HG03442 (cell line): ENCODE data around the gene SH3PXD2A.
A peak's percentile ranks its signal among the peaks of the same experiment; 100 is the strongest.

Experiments used
- ATAC-seq: cut with Tn5 transposase; IDR thresholded peaks from one replicate; pipeline ENCODE4 v1.9.1; 2021; ENCODE audit warnings: mild to moderate bottlenecking, moderate library complexity; ENCODE audit not compliant: unreplicated experiment

SH3PXD2A gene

GRCh38 chr10:103595933-103596726, 259.2 kb downstream of the SH3PXD2A start:
- ATAC-seq: no peak

DNA sequence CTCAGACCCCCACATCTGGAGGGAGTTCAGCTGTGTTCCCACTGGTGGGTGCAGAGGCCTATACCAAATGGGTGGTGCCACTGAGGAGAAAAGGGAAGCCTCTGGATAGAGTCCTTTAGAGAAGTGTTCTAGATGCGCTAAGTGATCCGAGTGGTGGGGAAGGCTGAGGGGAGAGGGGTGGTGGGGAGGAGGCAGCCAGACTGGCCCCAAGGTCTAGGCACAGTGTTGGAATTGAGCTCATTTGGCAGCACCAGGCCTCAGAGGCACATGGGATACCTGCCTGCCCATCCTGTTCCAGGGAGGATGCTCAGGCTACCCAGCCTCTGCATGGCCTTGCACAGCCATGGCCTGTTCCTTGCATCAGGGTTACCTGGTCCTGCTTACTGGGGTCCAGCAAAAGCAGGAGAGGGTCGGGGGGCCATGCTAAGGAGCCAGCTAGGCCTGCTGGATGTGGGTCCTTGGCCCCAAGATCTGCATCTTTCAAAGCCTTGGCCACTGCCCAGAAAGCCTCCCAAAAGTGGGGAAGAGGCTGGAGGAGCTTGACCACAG, 262.3 kb downstream of the SH3PXD2A start:
- ATAC-seq: peak; percentile 9

- ATAC-seq: peak; percentile 64
These were observed 263.0 kb downstream of the SH3PXD2A start for GRCh38 chr10:103592186-103593021.

DNA sequence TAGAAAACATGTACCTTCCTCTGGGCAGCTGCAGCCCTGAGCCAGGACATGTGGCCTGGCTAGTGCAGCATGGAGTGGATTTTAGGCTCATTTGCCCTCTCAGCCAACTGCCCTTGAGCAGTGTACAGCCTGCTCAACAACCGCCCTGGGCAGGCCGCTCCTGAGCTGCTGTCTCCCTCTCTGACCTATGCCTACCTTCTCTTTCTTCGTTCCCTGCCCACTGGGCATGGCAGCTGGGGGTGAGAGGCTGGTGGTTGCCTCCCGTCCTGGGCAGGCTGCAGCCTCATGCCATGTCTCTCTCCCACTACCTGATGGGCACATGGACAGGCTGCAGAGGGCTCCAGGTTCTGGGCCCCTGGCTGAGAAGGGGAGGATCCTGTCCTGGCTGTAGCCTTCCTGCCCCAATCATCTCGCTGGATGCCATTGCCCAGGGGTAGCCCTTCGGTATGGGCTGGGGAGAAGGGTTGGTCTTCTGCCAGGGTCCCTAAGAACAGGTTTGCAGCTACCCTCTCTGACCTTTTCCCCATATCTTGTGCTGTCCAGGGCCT, 264.6 kb downstream of the SH3PXD2A start:
- ATAC-seq: no peak

GRCh38 chr10:103590060-103590459, 265.3 kb downstream of the SH3PXD2A start:
- ATAC-seq: no peak

DNA sequence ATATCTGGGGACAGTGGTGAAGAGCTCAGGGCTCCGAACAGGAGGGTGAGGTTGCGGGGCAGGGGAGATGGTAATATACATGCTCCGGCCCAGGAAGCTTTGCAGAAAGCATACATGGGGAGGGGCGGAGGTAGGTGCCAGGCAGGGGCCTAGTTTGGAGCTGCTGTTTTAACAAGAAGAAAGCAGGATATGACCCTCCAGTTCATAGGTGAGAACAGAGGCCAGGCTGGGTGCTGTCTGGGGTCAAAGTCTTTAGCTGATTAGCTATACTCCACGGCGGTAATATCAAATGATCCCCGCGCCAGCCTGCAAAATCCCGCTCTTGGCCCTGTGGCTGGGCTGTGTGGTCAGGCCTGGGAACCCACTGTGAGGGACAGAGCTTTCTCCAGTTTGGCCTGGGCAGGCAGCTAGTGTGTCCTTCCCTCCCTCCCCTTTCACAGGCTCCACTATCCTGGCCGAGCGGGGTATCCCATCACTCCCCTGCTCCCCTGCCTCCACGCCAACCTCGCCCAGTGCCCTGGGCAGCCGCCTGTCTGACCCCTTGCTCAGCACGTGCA, 266.2 kb downstream of the SH3PXD2A start:
- no peak for ATAC-seq

DNA sequence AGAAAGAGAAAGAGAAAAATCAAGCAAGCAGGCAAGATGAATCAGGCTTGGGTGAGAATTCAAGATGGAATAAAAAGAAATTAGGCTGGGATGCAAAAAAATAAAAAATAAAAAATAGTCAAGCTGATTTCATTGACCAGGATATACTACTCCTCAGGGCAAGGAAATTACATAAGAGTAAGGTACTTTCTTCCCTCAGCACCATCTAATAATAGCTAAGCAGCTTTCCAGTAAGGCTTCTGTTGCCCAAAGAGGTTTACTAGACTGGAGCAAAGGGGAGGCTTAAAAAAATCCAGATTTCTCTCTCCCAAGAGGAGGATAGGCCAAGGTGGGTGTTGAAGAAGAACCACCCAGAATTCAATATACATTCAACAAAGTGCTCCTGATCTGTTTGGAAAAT, 268.3 kb downstream of the SH3PXD2A start:
- ATAC-seq: no peak

- ATAC-seq: no peak
These were observed 270.4 kb downstream of the SH3PXD2A start for GRCh38 chr10:103585011-103585405.

GRCh38 chr10:103584216-103585010, 271.0 kb downstream of the SH3PXD2A start:
- no peak for ATAC-seq

- no peak for ATAC-seq
These were observed 271.5 kb downstream of the SH3PXD2A start for GRCh38 chr10:103583871-103584215.

DNA sequence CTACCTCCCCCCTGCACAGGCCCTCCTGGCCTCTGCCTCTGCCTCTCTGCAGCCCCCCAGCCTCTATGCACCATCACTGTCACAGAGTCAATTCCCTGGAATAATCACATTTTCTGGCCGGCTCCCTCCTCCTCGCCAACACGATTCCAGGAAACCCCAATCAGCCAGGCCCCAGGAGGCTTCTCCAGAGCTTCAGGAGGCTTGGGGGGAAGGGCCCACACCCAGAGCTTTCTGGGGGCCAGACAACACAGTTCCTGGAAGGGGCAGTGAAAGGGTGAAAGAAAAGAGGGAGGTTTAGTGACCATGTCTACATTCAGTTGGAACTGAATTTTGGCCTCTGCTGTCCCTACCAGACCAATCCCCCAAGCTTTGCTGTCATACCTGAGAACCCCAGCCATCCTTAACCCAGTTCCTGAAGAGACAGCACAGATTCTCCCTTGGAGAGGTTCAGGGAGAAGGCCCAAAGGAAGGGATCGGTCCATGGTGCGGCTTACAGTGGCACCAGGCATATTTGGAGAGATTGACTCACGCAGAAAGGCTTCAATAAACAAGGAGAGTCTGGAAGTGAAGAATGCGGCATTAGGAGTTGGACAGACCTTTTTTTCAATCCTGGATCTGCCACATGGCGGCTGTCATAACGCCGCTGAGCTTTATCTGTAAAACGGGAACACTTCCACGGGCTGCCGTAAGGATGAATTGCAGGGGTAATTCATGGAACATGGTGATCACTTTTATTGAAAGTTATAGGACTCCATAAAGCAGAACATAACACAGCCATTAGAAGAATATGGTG, 272.8 kb downstream of the SH3PXD2A start:
- ATAC-seq: no peak

GRCh38 chr10:103581499-103581898, 273.9 kb downstream of the SH3PXD2A start:
- no peak for ATAC-seq

DNA sequence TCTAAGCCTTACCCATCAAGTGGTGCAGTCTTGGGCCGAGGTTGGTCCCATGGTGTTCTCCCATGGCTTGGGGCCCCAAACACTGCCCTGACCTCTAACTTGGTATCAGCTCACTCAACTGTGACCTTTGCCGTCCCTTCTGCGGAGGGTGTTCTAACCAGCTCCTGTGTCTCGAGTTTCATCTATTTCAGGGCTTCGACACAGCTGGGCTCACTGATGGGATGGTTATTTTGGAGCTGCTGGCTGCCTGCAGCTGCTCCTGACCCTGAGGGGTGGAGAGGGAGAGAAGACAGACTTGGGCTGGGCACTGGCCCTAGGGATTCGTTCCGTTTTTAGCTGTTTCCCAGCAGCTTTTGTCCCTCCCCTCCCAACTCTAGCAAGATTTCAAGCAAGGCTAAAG, 274.9 kb downstream of the SH3PXD2A start:
- ATAC-seq: no peak

GRCh38 chr10:103580011-103580410, 275.4 kb downstream of the SH3PXD2A start:
- ATAC-seq: no peak

DNA sequence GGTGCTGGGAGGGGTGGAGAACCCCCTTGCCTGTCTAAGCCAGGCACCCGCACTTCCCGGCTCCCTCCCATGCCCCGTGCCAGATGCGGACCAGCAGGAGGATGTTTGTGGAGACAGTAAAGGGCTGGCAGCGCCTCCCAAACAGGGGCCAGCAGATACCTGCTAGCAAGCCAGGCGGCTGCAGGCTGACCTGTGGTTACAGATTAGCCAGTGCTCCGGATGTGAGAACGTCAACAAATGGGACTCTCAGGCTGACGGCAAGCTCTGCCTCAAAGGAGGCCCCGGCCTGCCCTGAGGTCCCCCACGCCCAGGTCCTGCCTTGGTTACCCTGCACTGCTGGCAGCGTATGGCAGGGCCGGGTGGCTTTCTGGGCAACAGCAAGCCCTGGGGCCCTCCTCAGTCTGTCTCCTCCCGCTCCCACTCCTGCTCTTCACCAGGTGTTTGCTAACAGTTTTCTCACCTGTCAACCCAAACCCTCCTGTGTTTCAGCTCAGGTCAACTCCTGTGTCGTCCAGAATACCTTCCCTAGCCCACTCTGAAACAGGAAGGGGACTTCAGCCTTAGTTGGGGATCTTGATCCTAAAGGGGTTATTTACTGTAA, 276.5 kb downstream of the SH3PXD2A start:
- no peak for ATAC-seq

DNA sequence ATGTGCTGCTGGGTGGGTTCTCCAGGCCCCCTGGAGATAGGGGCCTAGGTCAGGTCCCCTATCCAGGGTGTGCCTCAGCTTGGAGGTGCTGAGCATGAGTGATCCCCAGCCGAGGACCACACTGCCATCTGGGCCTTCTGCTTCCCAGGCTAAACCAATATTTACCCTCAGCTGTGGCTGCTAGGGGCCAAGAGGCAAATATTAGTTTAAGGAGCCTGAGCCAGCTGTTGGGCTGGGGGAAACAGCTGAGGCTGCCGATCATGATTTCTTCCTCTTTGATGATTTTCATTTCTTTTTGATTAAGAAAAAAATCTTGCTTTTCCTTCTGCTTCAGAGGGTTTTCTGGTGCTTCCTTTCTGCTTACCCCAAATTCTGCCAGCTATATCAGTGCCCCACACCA, 278.5 kb downstream of the SH3PXD2A start:
- no peak for ATAC-seq

- ATAC-seq: no peak
These were observed 279.3 kb downstream of the SH3PXD2A start for GRCh38 chr10:103576076-103576471.

- no peak for ATAC-seq
These were observed 279.8 kb downstream of the SH3PXD2A start for GRCh38 chr10:103575416-103576075.
